CD4-positive, alpha-beta T cell treated with Interleukin-15 for 4 hours (primary cell): ENCODE data around the gene RASEF.

Experiments used
- DNase-seq: peaks from one replicate; pipeline ENCODE4 v3.0.0-alpha.2; 2020; ENCODE audit warnings: low spot score

RASEF gene

DNA sequence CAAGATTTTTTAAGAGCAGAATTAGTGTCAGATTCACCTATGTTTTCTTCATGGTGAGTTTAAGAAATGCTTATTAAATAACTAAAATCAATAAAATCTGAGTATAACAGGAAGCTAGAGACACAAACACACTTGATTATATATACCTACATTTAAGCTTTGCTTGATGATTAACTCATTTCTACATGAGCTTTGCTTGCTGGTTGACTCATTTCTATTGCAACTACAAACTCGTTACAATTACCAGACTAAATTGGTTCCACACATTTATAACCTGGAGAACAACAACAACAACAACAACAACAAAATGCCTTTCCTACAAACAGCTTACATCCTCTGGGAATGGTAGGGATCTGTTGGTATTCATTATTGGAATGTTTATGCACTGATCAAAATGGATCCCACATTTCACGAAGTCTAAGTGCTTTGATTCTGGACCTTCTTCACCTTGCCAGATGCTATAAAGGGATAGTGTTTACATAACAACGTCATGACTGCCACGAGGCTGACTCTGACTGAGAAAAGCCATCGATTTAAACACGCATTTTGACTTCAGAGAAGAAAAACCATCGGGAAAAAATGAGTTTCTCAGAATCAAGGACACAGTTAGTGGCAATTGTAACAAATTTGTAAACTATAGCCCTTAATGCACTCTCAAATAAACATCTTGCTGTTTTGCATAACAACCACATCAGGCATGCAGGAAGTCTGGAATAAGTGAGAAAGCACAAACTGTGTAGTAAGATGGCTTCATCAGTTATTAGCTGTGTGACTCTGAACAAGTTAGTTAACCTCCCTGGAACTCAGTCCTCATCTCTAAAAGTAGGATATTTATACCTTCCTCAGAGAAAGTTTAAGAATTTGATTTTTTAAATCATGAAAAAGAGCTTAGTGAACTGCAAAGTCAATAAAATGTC lies 49.8 kb downstream of the RASEF start:
- no peak for DNase-seq

DNA sequence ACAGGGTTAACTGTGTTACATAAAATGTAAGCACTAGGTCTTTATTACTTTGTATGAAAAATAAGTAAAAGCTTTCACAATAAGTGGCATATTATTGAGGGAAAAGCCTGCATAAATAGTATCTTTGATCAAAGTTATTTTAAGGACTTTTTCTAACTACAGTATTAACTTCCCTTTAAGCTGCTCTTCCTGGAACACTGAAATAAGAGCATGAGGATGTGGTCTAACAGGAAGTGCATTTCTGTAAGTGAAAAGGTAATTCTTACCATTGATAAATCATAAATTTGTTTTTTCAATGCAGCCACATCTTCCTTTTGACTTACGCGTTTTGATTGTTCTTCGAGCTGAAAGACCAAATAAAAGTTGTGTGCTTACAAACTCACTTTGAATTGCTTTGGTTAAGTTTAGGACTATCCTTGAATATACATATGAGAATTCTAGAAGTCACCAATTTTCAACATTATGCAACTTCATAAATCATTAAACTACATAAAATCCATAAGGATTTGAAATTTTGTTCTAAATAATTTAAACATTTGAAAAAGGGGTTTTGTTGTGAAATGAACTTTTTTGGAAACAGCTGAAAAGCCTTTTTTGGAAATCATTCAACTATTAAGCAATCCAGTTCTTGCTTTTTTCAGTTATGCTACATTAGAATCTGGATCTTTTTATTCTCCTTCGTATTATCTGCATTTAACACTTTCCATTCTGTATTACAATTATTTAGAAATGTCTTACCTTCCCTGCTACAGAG lies 50.6 kb downstream of the RASEF start:
- DNase-seq: no peak

DNA sequence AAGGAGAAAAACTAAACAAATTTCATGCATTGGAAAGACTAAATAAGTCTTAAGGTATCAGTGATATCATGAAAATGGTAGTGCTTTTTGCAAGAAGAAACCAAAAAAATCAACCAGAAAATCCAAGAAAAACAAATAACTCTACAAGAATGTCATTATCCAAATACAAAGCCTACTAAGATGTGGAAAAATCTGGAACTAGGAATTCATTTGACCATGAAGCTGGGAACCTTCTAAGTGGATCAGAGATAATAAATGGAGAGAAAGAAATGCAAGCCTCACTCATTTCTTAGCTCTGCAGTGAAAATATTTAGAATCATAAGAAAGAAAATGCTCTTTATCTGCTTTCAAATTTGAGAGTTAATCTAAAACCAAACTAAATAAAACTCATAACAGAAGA lies 51.3 kb downstream of the RASEF start:
- DNase-seq: no peak

DNA sequence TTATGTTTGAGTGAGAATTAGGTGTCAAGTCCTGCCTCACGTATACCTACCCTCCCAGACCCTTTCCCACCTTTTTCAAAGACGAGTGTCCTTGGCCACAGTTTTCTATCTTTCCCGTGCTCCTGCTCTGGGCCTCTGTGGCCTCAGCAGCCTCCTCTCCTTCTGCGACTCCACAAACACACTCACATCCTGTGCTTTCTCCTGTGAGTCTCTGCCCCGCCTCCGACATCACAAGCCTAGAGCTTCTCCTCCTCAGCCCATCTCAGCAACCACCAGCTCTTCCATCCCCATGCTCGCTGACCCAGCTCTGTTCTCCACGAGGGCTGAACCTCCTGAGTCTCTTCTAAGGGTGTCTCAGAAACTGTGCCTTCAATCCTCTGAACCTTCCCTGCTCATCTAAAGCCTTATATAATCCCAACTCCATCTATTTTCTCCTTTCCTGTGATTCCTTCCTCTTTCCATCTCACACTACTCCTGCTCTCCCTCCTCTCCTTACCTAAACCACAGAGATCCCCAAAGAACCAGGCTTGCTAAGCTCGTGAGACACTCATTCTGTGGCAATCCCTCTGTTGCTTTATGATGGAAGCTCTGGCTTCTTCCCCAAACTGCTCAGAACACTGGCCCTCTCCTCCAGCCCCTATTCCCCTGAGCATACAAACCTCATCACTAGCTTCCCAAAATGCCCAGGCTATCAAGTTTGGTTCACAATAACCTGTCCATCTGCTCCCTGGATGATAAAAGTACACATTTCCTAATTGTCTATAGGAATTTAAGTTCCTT lies 55.2 kb downstream of the RASEF start:
- DNase-seq: no peak

DNA sequence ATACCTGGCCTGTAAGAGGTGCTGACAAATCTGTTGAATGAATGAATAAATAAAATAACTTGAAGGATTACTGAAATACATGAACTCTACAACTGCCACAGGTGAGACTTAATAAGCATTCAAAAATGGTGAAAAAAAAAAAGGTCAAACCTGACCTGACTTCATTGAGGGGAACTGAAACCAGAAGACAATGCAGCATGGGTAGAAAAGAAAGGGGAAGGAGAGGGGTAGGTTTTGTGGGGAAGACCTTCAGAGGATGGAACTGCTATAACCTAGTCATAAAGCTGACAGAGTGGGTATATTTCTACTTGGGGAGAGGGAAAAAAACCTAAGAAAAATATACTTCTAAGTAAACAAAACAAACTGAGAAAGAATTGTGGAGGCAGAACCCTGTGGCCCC lies 56.6 kb downstream of the RASEF start:
- no peak for DNase-seq

DNA sequence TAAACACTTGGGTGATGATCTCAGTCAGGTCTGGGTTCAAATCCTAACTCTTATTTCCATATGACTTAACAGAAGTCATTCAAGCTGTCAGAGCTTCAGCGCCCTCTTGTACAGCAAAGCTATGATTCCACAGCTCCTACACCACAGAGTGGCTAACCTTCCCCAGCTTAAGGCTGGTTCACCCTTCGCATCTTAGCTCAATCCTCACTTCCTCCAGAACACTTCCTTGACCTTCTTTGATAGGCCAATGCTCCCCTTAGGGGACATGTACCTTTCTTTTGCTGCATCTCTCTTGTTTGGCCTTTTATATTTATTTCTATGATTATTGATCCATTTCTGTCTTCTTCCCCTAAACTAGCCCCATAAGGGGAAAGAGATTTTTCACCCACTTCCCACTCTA lies 57.0 kb downstream of the RASEF start:
- DNase-seq: no peak

DNA sequence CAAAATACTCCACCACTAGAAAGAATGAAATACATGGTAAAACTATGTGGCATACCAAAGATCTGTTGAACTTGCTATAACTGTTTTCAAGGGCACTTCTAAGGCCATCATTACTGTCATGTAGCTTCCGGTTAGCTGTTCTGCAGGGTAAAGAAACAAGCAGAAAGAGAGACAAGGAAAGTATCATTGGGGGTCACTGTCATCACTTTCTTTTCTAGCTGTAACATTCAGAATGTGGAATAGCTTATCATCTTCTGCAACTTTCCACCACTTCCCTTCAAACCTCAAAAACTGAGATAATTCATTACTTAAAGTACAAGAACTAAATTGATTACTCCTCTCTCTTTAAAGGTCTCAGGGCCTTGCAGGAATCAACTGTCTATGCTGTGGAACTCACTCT lies 57.6 kb downstream of the RASEF start:
- no peak for DNase-seq

DNA sequence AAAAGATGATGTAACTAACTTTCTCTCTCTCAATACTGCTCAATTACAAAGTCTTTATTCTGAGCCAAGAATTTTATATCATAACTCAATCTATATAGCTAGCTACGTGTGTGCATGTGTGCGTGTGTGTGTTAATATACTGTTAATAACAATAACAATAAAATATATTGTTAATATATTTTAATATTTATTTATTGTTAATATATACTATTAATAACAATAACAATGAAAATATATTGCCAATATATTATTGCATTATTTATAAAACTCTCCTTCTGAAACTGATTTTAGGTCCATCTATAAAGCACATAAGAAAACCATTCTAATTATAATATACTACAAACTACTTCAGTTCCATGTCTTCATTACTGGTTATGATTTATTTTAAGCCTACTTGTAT lies 60.6 kb downstream of the RASEF start:
- no peak for DNase-seq

DNA sequence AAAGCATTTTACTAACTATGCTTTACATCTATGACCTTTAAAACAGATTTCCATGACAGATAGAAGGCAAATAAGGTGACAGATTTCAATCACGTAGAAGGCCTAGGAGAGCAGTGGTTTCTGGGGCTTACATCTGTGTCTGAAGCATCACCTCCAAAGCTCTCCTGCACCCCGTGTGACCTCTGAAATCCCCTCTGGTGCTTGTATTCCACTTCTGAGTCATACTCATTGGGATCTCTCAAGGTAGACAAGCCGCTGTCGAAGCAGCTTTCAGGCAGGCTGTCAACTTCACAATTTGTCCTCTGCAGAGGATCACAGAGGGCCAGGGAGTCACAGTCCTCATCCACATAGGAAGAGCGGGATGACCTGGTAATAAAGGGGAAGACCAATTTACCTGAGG lies 62.2 kb downstream of the RASEF start:
- DNase-seq: no peak

DNA sequence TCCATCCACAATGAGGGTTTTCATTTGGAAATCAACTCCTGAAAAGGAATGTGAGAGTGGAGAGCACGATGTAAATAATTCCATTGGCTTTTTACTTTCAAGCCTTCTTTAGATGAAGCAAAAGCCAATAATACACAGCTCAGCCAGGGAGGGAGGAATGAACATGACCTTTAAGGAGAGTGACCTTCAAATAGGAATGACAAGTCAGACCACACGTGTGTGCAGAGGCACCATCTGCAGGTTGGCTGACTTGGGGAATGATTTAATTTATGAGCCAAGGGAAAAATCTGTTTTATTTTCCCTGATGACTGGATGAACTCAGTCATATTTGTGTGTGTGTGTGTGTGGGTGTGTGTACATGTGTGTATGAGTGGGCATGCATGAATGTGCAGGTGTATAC lies 64.5 kb downstream of the RASEF start:
- DNase-seq: no peak

DNA sequence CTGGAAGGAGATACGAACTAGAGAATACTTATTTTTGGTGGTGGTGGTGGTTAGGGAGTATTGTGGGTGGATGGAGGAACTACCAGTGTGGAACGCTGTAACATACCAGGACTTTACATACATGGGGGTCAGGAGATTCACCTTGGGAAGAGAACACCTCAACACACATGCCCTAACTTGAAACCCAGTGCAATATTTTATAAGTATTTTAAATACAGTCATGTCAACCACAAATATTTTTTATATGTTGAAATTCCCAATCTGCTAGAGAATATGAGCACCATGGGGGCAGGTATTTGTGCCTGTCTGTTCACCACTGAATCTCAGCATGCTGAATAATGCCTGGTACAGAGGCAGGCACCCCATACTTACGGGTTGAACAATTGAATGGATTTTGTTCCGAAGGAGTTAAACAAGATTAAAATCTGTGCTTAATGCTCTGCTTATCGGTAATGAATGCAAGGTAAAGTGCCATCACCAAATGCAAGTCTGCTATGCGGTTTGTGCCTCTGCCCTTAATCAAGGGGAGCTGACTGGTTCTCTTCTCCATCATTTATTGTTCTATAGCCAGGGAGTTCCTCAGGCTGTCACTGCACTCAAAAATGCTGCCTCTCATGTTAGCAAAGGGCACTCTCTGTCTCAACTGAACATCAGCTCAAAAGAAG lies 65.3 kb downstream of the RASEF start:
- no peak for DNase-seq

DNA sequence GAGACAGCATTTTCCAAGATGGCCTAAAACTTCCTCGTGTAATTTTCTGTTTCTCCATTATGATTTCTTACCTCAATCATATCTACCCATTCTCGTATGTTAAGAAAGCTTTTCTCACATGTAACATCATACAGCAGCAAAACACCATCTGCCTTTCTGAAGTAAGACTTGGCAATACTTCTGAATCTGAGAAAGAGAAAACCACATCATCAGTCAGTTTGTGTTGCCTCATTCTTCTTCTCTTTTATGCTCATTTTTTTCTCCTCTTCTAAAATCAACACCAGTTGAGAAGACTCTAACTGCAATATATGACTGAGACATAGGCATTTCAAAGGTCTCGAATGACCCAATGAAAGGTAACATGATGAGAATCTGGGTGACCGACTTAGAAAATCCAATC lies 66.0 kb downstream of the RASEF start:
- DNase-seq: no peak

DNA sequence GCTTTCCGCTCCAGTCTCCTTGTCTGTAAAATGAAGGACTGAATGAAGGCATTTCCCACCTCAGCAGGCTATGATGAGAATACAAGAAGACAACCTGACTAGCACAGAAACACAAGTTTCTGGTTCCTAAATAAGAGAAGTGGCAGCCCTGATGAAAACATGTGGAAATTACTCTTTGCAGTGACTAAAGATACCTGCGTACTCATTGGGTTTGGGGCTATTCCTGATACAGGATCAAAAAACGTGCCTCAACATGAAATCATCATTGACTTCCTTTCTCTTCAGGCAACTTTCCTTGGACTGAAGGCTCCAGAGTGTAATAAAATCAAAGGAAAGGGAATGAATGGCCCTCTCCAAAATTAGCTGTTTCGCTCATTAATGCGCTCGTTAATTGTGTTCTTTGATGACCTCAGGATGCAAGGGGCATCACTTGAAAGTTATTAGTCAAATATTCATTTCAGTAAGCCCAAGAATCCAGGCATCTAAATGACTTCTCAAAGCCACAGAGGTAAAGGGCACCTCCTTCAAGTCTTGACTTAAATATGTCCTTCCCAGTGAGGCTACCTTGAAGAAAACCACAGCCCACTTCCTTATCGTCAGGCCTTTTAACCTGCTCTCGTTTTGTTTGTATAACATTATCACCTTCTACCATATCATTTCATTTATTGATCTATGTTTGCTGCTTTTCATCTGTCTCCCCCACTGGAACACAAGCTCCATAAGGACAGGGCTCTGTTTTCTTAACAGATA lies 68.9 kb downstream of the RASEF start:
- no peak for DNase-seq

DNA sequence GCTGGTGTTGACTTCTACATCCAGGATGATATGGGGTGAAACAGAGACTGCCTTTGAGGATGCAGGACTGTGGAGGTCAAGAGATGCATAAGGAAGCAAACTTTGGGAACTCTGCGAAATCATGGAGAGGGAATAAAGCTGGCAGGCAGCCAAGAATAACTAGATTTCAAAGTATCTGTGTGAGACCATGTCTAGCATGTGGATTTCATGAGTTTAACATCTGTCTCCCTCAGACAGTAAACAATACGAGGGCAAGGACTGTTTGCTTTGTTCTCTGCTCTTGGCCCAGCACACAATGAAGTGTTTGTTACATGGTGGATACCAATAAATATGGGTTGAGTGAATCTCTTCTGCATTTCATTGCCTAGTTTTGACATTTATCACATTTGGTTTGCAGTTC lies 71.3 kb downstream of the RASEF start:
- DNase-seq: no peak

DNA sequence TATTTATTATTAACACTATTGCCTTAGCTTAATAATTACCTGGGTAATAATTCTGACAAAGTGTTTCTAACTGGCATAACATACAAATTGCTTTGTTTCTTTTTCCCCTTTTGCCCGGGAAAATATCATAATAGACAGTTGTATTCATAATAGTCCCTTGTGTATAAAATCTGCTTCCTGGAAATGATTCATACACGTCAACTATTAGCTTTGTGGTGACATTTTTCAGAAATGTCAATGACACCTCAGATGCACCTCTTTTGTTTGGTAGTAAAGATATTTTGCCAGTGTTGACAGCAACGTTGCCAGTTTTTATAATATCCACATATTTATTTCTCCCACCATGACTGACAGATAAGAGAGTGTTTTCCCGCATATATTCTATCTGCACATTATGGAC lies 73.0 kb downstream of the RASEF start:
- no peak for DNase-seq

DNA sequence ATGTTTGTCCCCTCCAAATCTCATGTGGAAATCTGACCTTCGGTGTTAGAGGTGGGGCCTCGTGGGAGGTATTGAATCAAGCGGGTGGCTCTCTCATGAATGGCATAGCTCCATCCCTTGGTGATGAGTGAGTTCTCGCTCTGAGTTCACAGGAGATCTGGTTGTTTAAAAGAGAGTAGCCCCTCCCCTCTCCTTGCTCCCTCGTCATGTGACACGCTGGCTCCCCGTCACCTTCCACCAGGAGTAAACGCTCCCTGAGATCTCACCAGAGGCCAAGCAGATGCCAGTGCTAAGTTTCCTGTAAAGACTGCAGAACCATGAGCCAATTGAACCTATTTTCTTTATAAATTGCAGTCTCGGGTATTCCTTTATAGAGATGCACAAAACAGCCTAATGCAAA lies 74.5 kb downstream of the RASEF start:
- no peak for DNase-seq

DNA sequence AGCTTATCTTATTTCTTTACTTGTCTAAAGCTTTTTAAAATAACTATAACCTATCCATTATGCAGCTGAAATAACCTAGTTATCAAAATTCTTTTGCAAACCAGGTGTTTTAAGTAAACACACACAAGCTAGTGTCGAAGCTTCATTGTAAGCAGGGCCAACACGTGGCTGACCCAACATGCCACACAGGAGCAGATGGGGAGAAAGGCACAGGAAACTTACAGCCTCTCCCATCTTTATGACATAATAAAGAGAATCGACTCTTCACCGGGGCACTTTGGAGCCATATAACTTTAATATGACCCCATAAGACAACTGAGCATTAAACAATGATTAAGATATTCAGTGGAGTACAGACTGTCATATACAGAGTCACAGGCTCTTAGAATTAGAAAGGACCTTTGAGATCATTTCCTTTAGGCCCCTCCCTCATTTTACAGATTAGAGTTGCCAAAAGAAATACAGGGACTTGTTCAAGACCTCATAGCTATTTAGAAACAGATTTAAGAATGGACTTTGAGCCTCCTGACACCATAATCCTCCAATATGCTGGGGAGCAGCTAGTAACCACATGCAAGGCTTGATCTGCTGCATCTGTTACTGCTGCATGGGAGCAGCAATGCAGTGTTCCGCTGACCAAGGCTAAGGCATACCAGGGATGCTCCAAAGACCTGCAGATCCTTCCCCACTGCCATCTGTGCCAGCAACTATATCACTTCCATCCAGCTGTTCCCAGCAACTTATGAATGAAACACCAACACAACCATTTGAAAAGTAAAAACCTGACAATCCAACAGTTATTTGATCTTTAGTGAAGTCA lies 75.4 kb downstream of the RASEF start:
- DNase-seq: no peak

DNA sequence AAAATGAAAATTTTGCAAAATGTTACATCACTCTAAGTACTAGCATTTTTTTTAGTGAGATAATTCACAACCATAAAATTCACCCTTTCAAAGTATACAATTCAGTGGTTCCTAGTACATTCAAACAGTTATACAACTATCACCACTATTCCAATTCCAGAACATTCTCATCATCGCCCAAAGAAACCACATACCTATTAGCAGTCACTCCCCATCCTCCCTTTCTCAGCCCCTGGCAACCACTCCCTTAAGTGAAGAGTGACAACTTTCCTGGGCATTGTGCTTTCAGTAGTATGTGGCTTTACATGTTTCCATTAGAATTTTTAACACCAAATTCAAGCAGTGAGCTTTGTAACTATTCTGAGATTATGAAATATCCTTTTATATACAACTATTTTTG lies 81.4 kb downstream of the RASEF start:
- DNase-seq: no peak

DNA sequence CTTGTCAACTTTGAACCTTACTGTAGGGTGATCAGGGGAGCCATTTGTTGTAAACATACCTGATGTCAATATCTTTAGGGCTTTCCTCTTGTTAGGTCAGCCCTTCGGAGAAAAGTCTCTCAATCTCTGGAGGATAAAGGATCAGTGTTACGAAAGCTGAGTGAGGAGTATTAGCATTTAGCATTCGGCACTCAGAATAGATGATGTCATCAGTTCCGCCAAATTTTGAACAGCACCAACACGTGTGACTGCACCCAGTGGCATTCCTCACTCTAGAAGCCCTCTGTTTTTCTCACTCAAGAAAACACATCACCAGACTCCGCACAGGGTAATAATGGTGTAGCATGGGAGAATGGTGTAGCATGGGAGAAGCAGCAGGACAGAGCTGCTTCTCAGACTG lies 87.8 kb downstream of the RASEF start:
- DNase-seq: no peak

DNA sequence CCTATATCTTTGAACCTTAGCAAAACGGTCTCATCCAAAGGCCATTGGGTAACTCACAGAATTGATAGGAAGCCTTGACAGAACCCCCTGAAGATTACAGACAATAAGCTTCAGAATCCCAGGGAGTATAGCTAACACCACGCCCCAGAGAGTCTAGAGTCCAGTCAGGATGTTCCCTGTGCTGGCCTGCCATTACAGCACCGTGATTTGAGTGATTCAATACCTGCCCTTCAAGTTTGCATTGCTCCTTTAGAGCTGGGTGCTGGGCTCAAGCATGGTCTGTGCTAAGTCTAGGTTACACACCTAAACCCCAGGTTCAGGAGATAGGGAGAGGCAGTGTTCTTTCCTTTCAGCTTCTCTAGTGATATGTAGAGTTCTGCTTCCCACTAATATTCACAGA lies 90.5 kb downstream of the RASEF start:
- no peak for DNase-seq

DNA sequence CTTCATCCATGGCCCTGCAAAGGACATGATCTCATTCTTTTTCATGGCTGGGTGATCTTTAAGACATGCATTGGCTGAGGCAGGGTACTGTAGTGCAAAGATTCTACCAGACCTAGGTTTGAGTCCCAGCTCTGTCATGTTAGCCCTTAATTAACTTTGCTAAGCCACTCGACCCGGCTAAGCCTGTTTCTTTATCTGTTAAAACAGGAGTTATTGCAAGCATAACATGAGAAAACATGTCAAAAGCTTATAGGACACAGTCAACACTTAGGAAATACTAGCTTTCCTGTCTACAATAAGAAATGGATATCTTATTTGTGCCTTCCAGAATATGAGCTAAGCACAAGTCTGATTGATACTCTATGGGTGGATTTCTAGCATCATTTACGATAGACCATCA lies 92.6 kb downstream of the RASEF start:
- no peak for DNase-seq
